Motor neuron (in vitro differentiated cells): ENCODE data around the gene IPO4. TPM values are rescaled to one million over a fixed set of nuclear protein-coding genes. Genes with fewer than 3 reads are reported as not detected.
A peak's percentile ranks its signal among the peaks of the same experiment; 100 is the strongest.

Experiments
- ATAC-seq, 8 experiments: fragments of 200-7000 bp; cut with Tn5 transposase; replicated peaks in 6 of 8; 2 replicates each; pipeline ENCODE4 v1.8.0; 2021; ENCODE audit warnings: mild to moderate bottlenecking in 8 of 8, moderate library complexity in 8 of 8
- H3K27ac ChIP-seq, 2 donors: fragments of 250-450 bp; sonication (Bioruptor Pico); 2 replicates each; pipeline ENCODE4 v1.9.0; 2021; ENCODE audit warnings: antibody characterized with exemption in 2 of 2, mild to moderate bottlenecking in 2 of 2, moderate library complexity in 1 of 2
- H3K4me1 ChIP-seq, 2 donors: fragments of 250-450 bp; sonication (Bioruptor Pico); replicated peaks in 1 of 2; 2 replicates each; pipeline ENCODE4 v1.6.1; 2021; ENCODE audit warnings: antibody characterized with exemption in 2 of 2, mild to moderate bottlenecking in 2 of 2, moderate library complexity in 1 of 2
- H3K4me3 ChIP-seq, 5 donors: fragments of 250-450 bp; sonication (Bioruptor Pico); 2 replicates each; pipeline ENCODE4 v1.9.0; 2021; ENCODE audit warnings: antibody characterized with exemption in 5 of 5, mild to moderate bottlenecking in 5 of 5, moderate library complexity in 4 of 5
- WGBS, 10 experiments: fragments of 450-650 bp; shearing (Covaris generic); methylation state at CpG; one replicate each; pipeline ENCODE4 v1.0.0; 2022; 5-methylcytosine and 5-hydroxymethylcytosine counted together
- in situ Hi-C, 9 experiments: fragments of 400-800 bp; cut with MboI; loops; one replicate each; pipeline ENCODE4 v1.15.0; 2021; ENCODE audit warnings: low sequenced_read_pairs in 9 of 9, low pct_unique_long_range_greater_than_20kb in 2 of 9; ENCODE audit not compliant: unreplicated experiment in 9 of 9
- total RNA-seq, 8 experiments: library from RNA; unstranded; fragments of 300-600 nt; gene quantifications; 2 replicates each; pipeline versions ENCODE4 v1.2.3 to v1.2.4, GENCODE V29; 2022

IPO4 gene
- total RNA-seq, 8 experiments from 2014 or later = 17.4 to 90.0 (median 39.8) TPM

- Histone ChIP-seq H3K4me3 (no peak overlapping the region), H3K4me1 (peaks cover 5 to 8% of the 10 kb centered on the region in 2 donors), H3K27ac (no peak overlapping the region)
- 80 to 100% (median 100%) methylated on average over 1 to 4 of the region's 16 CpGs; no CpG with 5 or more reads in 3 of the 10 experiments for WGBS, 10 experiments
- in situ Hi-C loops = no loop called here
- no peak for ATAC-seq
Observed at GRCh38 chr14:24151404-24152080, 37.1 kb downstream of the IPO4 start.

- no CpG with 5 or more reads among the region's 9 CpGs for WGBS, 10 experiments
- H3K27ac ChIP-seq = no peak overlapping the region
- no peak overlapping the region for H3K4me3 ChIP-seq
- in situ Hi-C loops = no loop called here
- H3K4me1 ChIP-seq = peaks cover 5 to 8% of the 10 kb centered on the region in 2 donors
- no peak for ATAC-seq
Observed at GRCh38 chr14:24150993-24151392, 37.6 kb downstream of the IPO4 start.

GRCh38 chr14:24150567-24150966 lies 38.0 kb downstream of the IPO4 start:
- Histone ChIP-seq H3K4me3 (no peak overlapping the region), H3K4me1 (peaks cover 8 to 9% of the 10 kb centered on the region in 2 donors), H3K27ac (no peak overlapping the region)
- 68 to 100% (median 89%) methylated on average over 1 to 3 of the region's 9 CpGs; no CpG with 5 or more reads in 6 of the 10 experiments for WGBS, 10 experiments
- ATAC-seq = no peak
- in situ Hi-C loops = no loop called here

GRCh38 chr14:24150061-24150460 lies 38.6 kb downstream of the IPO4 start:
- ATAC-seq = no peak
- in situ Hi-C loops = no loop called here

GRCh38 chr14:24149302-24149969 lies 39.2 kb downstream of the IPO4 start:
- ATAC-seq = no peak
- no peak overlapping the region for H3K27ac ChIP-seq
- in situ Hi-C loops = no loop called here
- WGBS, 10 experiments = 93 to 100% (median 100%) methylated on average over 1 to 3 of the region's 3 CpGs; no CpG with 5 or more reads in 1 of the 10 experiments
- no peak overlapping the region for H3K4me3 ChIP-seq
- H3K4me1 ChIP-seq = peaks cover 8 to 10% of the 10 kb centered on the region in 2 donors

More at GRCh38 chr14:24150061-24150460, 38.6 kb downstream of the IPO4 start:
- Histone ChIP-seq H3K4me1 (peaks cover 8 to 10% of the 10 kb centered on the region in 2 donors), H3K27ac (no peak overlapping the region), H3K4me3 (no peak overlapping the region)
- WGBS, 10 experiments = 83 to 100% (median 91%) methylated on average over 2 to 5 of the region's 9 CpGs; no CpG with 5 or more reads in 5 of the 10 experiments

- 0 to 40% (median 4%) methylated on average over 1 to 9 of the region's 29 CpGs; no CpG with 5 or more reads in 5 of the 10 experiments for WGBS, 10 experiments
- no peak for ATAC-seq
- Histone ChIP-seq H3K4me1 (peaks cover 8 to 10% of the 10 kb centered on the region in 2 donors), H3K27ac (peak overlapping the region; percentile 5 to 69), H3K4me3 (peak overlapping the region; percentile 59 to 87 (median 72))
- in situ Hi-C loops = no loop called here
Observed at GRCh38 chr14:24147761-24148428, 40.7 kb downstream of the IPO4 start.

- WGBS, 10 experiments = 0% methylated on average over 2 to 12 of the region's 57 CpGs; no CpG with 5 or more reads in 5 of the 10 experiments
- H3K4me3 ChIP-seq = peak within 1 kb of the TSS; percentile 59 to 87 (median 72)
- peak within 1 kb of the TSS; percentile 70 to 89 for H3K27ac ChIP-seq
- H3K4me1 ChIP-seq = peaks cover 10% of the 10 kb centered on the region in 2 donors
- in situ Hi-C loops = no loop called here
- peak; percentile 81 to 88 (median 83) for ATAC-seq
Observed at GRCh38 chr14:24146978-24147760, 41.4 kb downstream of the IPO4 start, which contains the start of gene RNF31. RNF31 (plus strand) TSS chr14:24147498; CDS start chr14:24147699, 201 bp downstream.

- H3K27ac ChIP-seq = peak within 1 kb of the TSS; percentile 70 to 89
- peaks cover 10 to 11% of the 10 kb centered on the region in 2 donors for H3K4me1 ChIP-seq
- peak within 1 kb of the TSS; percentile 59 to 87 (median 72) for H3K4me3 ChIP-seq
- peak; percentile 52 to 77 (median 72) for ATAC-seq
- no CpG with 5 or more reads among the region's 25 CpGs for WGBS, 10 experiments
- in situ Hi-C loops = no loop called here
Observed at GRCh38 chr14:24146453-24146977, 42.1 kb downstream of the IPO4 start, which contains the start of gene PSME2. PSME2 (minus strand) TSS chr14:24146610; CDS start chr14:24146581, 29 bp downstream.

GRCh38 chr14:24145690-24146452 lies 42.7 kb downstream of the IPO4 start:
- in situ Hi-C loops = no loop called here
- Histone ChIP-seq H3K4me1 (peaks cover 10 to 11% of the 10 kb centered on the region in 2 donors), H3K27ac (peak overlapping the region; percentile 67 to 68), H3K4me3 (peak overlapping the region; percentile 59 to 87 (median 72))
- WGBS, 10 experiments = 7 to 48% (median 26%) methylated on average over 2 to 5 of the region's 9 CpGs; no CpG with 5 or more reads in 3 of the 10 experiments
- ATAC-seq = peak in 3 of 8 experiments; percentile 0

GRCh38 chr14:24145219-24145618 lies 43.4 kb downstream of the IPO4 start:
- Histone ChIP-seq H3K4me3 (no peak overlapping the region), H3K4me1 (peaks cover 10 to 11% of the 10 kb centered on the region in 2 donors), H3K27ac (no peak overlapping the region)
- ATAC-seq = no peak
- in situ Hi-C loops = no loop called here
- 90 to 100% methylated on average over 1 to 2 of the region's 2 CpGs; no CpG with 5 or more reads in 8 of the 10 experiments for WGBS, 10 experiments

- peaks cover 13 to 14% of the 10 kb centered on the region in 2 donors for H3K4me1 ChIP-seq
- in situ Hi-C loops = no loop called here
- H3K27ac ChIP-seq = no peak overlapping the region
- no peak for ATAC-seq
- WGBS, 10 experiments = 40 to 100% (median 100%) methylated on average over 1 of the region's 1 CpG; no CpG with 5 or more reads in 3 of the 10 experiments
- H3K4me3 ChIP-seq = no peak overlapping the region
Observed at GRCh38 chr14:24144451-24144850, 44.2 kb downstream of the IPO4 start.
